SK-N-SH treated with all-trans-retinoic acid at 6 μM for 48 hours (cell line): ENCODE results near the gene LTBP1.

ENCODE experiments used
- ATAC-seq: fragments of 200-7000 bp; cut with Tn5 transposase; 3 replicates; pipeline ENCODE4 v1.9.1; 2020; ENCODE audit warnings: mild to moderate bottlenecking, moderate library complexity
- ARNTL ChIP-seq: fragments of 450-650 bp; formaldehyde crosslinking; IDR thresholded peaks from 2 replicates; pipeline ENCODE4 v1.5.0; 2020; ENCODE audit warnings: low read depth, mild to moderate bottlenecking, moderate library complexity, borderline replicate concordance
- BACH2 ChIP-seq: fragments of 250-450 bp; sonication (Bioruptor Pico); IDR thresholded peaks from 2 replicates; pipeline ENCODE4 v1.9.0; 2021; ENCODE audit warnings: mild to moderate bottlenecking, borderline replicate concordance
- CSDC2 ChIP-seq: fragments of 250-450 bp; sonication (Bioruptor Pico); IDR thresholded peaks from 2 replicates; pipeline ENCODE4 v1.5.0; 2020; ENCODE audit warnings: mild to moderate bottlenecking, moderate library complexity
- ESRRG ChIP-seq: fragments of 250-450 bp; sonication (Bioruptor Pico); IDR thresholded peaks from 2 replicates; pipeline ENCODE4 v1.6.1; 2021; ENCODE audit warnings: mild to moderate bottlenecking
- GLIS3 ChIP-seq: fragments of 250-450 bp; sonication (Bioruptor Pico); IDR thresholded peaks from 2 replicates; pipeline ENCODE4 v1.5.0; 2020; ENCODE audit warnings: mild to moderate bottlenecking, moderate library complexity
- ISL1 ChIP-seq: fragments of 250-450 bp; sonication (Bioruptor Pico); IDR thresholded peaks from 2 replicates; pipeline ENCODE4 v2.1.2; 2022; ENCODE audit warnings: mild to moderate bottlenecking, moderate library complexity
- OSR1 ChIP-seq: fragments of 250-450 bp; sonication (Bioruptor Pico); IDR thresholded peaks from 2 replicates; pipeline ENCODE4 v1.8.0; 2022; ENCODE audit warnings: moderate library complexity, mild to moderate bottlenecking, inconsistent platforms
- PPARA ChIP-seq: fragments of 250-450 bp; sonication (Bioruptor Pico); IDR thresholded peaks from 2 replicates; pipeline ENCODE4 v1.5.0; 2020; ENCODE audit warnings: mild to moderate bottlenecking, borderline replicate concordance
- RARB ChIP-seq: fragments of 250-450 bp; sonication (Bioruptor Pico); IDR thresholded peaks from 2 replicates; pipeline ENCODE4 v1.8.0; 2021; ENCODE audit warnings: mild to moderate bottlenecking, moderate library complexity
- SNAI2 ChIP-seq: fragments of 250-450 bp; sonication (Bioruptor Pico); IDR thresholded peaks from 2 replicates; pipeline ENCODE4 v1.5.0; 2020; ENCODE audit warnings: mild to moderate bottlenecking, moderate library complexity
- TCF4 ChIP-seq: fragments of 250-450 bp; sonication (Bioruptor Pico); IDR thresholded peaks from 2 replicates; pipeline ENCODE4 v1.8.0; 2021; ENCODE audit warnings: mild to moderate bottlenecking, moderate library complexity, borderline replicate concordance
- TOX ChIP-seq: fragments of 250-450 bp; sonication (Bioruptor Pico); IDR thresholded peaks from 2 replicates; pipeline ENCODE4 v1.8.0; 2021; ENCODE audit warnings: mild to moderate bottlenecking, moderate library complexity, borderline replicate concordance
- ZC3H10 ChIP-seq: fragments of 250-450 bp; sonication (Bioruptor Pico); IDR thresholded peaks from 2 replicates; pipeline ENCODE4 v1.5.1; 2021; ENCODE audit warnings: mild to moderate bottlenecking, moderate library complexity
- ZFP3 ChIP-seq: fragments of 250-450 bp; sonication (Bioruptor Pico); IDR thresholded peaks from 2 replicates; pipeline ENCODE4 v1.5.0; 2020; ENCODE audit warnings: mild to moderate bottlenecking, moderate library complexity
- ZFP30 ChIP-seq: fragments of 450-650 bp; formaldehyde crosslinking; IDR thresholded peaks from 2 replicates; pipeline ENCODE4 v1.5.0; 2022; ENCODE audit warnings: mild to moderate bottlenecking, moderate library complexity
- ZNF565 ChIP-seq: fragments of 450-650 bp; formaldehyde crosslinking; conservative IDR thresholded peaks from 2 replicates; pipeline ENCODE4 v1.5.0; 2020; ENCODE audit warnings: low read depth, mild to moderate bottlenecking, moderate library complexity
- ZNF70 ChIP-seq: fragments of 450-650 bp; formaldehyde crosslinking; IDR thresholded peaks from 2 replicates; pipeline ENCODE4 v1.5.0; 2020; ENCODE audit warnings: mild to moderate bottlenecking, moderate library complexity
- ZNF8 ChIP-seq: fragments of 450-650 bp; formaldehyde crosslinking; IDR thresholded peaks from 2 replicates; pipeline ENCODE4 v1.5.0; 2020; ENCODE audit warnings: mild to moderate bottlenecking, moderate library complexity
- TF ChIP-seq, protein P1 (sequence below): fragments of 250-450 bp; sonication (Bioruptor Pico); IDR thresholded peaks from 2 replicates; pipeline ENCODE4 v1.5.1; 2020; ENCODE audit warnings: low read depth, mild to moderate bottlenecking, moderate library complexity
- TF ChIP-seq, protein P2 (sequence below): fragments of 250-450 bp; sonication (Bioruptor Pico); IDR thresholded peaks from 2 replicates; pipeline ENCODE4 v1.5.1; 2021; ENCODE audit warnings: mild to moderate bottlenecking, moderate library complexity
- TF ChIP-seq, protein P3 (sequence below): fragments of 250-450 bp; sonication (Bioruptor Pico); IDR thresholded peaks from 2 replicates; pipeline ENCODE4 v1.5.0; 2020; ENCODE audit warnings: mild to moderate bottlenecking, moderate library complexity
- TF ChIP-seq, protein P4 (sequence below): fragments of 250-450 bp; sonication (Bioruptor Pico); IDR thresholded peaks from 2 replicates; pipeline ENCODE4 v1.8.0; 2021; ENCODE audit warnings: low read depth, mild to moderate bottlenecking, moderate library complexity, borderline replicate concordance

LTBP1 gene

DNA sequence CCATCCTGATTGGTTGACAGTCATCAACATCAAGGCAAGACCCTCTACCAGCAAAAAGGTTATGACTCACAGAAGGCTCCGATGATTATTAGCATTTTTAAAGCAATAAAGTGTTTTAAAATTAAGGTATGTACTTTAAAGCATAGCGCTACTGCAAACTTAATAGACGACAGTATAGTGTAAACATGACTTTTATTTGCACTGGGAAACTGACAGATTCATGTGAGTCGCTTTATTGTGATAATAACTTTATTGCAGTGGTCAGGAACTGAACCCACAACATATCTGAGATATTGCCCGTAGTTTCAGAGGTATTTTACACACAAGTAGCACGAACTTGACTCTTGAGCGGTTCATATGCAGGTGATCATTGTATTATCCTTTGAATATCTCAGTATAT lies 249.1 kb downstream of the LTBP1 start:
- no peak for TF ChIP-seq ZNF8 (CRISPR knock-in tag)
- TF ChIP-seq TOX (CRISPR knock-in tag) = no peak
- no peak for TF ChIP-seq RARB
- TF ChIP-seq PPARA = no peak
- no peak for TF ChIP-seq ZFP3 (CRISPR knock-in tag)
- no peak for TF ChIP-seq ZFP30 (CRISPR knock-in tag)
- ATAC-seq = no peak

DNA sequence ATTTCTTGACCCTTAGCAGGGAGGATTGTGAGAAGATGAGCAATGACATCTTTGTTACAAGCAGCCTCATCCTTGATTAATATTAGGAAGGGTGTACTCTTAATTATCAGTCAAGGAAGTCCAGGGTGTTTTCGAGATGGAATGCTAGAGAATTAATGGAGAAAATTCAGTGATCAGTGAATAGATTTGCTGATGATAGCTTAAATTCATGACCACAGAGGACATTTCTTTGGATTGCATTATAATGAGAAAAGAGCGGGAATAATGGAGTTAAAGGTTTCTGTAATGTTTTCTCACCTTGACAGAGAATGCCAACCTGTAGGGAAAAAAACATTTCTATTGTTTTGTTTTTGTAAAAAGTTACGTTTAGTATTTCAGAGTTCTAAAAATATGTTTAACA lies 249.9 kb downstream of the LTBP1 start:
- no peak for ATAC-seq
- TF ChIP-seq RARB (no peak), ARNTL (no peak), BACH2 (no peak), SNAI2 (CRISPR knock-in tag) (no peak), TCF4 (CRISPR knock-in tag) (no peak), ZNF70 (CRISPR knock-in tag) (no peak), TOX (CRISPR knock-in tag) (no peak), ISL1 (CRISPR knock-in tag) (no peak), ZC3H10 (CRISPR knock-in tag) (no peak), ZFP30 (CRISPR knock-in tag) (no peak), ZNF565 (CRISPR knock-in tag) (no peak), OSR1 (CRISPR knock-in tag) (no peak), ESRRG (no peak), PPARA (no peak), GLIS3 (CRISPR knock-in tag) (no peak), CSDC2 (CRISPR knock-in tag) (no peak)
- TF ChIP-seq, protein P1, sequence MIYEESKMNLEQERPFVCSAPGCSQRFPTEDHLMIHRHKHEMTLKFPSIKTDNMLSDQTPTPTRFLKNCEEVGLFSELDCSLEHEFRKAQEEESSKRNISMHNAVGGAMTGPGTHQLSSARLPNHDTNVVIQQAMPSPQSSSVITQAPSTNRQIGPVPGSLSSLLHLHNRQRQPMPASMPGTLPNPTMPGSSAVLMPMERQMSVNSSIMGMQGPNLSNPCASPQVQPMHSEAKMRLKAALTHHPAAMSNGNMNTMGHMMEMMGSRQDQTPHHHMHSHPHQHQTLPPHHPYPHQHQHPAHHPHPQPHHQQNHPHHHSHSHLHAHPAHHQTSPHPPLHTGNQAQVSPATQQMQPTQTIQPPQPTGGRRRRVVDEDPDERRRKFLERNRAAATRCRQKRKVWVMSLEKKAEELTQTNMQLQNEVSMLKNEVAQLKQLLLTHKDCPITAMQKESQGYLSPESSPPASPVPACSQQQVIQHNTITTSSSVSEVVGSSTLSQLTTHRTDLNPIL (CRISPR knock-in tag) = no peak
- TF ChIP-seq, protein P2, sequence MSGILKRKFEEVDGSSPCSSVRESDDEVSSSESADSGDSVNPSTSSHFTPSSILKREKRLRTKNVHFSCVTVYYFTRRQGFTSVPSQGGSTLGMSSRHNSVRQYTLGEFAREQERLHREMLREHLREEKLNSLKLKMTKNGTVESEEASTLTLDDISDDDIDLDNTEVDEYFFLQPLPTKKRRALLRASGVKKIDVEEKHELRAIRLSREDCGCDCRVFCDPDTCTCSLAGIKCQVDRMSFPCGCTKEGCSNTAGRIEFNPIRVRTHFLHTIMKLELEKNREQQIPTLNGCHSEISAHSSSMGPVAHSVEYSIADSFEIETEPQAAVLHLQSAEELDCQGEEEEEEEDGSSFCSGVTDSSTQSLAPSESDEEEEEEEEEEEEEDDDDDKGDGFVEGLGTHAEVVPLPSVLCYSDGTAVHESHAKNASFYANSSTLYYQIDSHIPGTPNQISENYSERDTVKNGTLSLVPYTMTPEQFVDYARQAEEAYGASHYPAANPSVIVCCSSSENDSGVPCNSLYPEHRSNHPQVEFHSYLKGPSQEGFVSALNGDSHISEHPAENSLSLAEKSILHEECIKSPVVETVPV (CRISPR knock-in tag) = no peak
- TF ChIP-seq, protein P3, sequence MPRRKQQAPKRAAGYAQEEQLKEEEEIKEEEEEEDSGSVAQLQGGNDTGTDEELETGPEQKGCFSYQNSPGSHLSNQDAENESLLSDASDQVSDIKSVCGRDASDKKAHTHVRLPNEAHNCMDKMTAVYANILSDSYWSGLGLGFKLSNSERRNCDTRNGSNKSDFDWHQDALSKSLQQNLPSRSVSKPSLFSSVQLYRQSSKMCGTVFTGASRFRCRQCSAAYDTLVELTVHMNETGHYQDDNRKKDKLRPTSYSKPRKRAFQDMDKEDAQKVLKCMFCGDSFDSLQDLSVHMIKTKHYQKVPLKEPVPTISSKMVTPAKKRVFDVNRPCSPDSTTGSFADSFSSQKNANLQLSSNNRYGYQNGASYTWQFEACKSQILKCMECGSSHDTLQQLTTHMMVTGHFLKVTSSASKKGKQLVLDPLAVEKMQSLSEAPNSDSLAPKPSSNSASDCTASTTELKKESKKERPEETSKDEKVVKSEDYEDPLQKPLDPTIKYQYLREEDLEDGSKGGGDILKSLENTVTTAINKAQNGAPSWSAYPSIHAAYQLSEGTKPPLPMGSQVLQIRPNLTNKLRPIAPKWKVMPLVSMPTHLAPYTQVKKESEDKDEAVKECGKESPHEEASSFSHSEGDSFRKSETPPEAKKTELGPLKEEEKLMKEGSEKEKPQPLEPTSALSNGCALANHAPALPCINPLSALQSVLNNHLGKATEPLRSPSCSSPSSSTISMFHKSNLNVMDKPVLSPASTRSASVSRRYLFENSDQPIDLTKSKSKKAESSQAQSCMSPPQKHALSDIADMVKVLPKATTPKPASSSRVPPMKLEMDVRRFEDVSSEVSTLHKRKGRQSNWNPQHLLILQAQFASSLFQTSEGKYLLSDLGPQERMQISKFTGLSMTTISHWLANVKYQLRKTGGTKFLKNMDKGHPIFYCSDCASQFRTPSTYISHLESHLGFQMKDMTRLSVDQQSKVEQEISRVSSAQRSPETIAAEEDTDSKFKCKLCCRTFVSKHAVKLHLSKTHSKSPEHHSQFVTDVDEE = no peak
- TF ChIP-seq, protein P4, sequence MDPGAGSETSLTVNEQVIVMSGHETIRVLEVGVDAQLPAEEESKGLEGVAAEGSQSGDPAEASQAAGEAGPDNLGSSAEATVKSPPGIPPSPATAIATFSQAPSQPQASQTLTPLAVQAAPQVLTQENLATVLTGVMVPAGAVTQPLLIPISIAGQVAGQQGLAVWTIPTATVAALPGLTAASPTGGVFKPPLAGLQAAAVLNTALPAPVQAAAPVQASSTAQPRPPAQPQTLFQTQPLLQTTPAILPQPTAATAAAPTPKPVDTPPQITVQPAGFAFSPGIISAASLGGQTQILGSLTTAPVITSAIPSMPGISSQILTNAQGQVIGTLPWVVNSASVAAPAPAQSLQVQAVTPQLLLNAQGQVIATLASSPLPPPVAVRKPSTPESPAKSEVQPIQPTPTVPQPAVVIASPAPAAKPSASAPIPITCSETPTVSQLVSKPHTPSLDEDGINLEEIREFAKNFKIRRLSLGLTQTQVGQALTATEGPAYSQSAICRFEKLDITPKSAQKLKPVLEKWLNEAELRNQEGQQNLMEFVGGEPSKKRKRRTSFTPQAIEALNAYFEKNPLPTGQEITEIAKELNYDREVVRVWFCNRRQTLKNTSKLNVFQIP (CRISPR knock-in tag) = no peak

DNA sequence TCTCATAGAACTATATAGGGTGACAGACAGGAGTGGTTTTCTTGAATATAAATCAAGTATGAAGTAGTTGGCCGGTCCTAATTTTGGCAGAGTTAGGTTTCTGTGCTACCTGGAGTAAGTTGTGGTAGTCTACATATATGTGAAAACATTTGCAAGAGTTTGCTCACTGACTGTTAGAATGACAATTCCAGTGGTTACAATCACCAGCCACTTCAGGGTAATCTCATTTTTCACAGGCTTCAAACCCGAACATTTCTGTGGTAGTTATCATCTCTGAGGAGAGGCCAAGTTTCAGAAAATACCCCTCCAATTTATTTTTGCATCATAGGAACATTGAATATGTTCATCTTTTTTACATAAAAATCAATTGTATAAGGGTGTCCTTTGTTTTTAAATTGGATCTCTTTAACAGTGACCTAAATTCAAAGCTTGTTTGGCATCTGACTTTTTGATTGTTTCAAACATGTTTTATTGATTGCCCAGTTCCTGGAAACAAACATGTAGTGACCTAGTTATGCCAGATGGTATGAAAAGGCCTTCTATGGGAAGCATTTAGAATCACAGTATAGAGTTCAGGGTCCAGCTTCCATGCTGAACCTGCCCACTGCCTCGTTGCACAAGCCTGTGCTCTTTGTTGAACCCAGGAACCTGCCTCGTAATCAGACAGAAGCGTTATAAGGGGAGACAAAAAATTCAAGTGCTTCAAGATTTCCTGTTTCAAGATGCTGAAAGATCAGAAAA lies 250.6 kb downstream of the LTBP1 start:
- TF ChIP-seq ARNTL (no peak), ZNF565 (CRISPR knock-in tag) (no peak), ZFP30 (CRISPR knock-in tag) (no peak), GLIS3 (CRISPR knock-in tag) (no peak)
- TF ChIP-seq, protein P4 (CRISPR knock-in tag) = no peak
- TF ChIP-seq, protein P3 = no peak
- TF ChIP-seq, protein P1 (CRISPR knock-in tag) = no peak
- no peak for ATAC-seq
